K562 treated with DMSO at 1 percent for 48 hours (cell line): ENCODE data around the gene LUM. TPM values are rescaled to one million over a fixed set of nuclear protein-coding genes. Genes with fewer than 3 reads are reported as not detected.

Experiments
- total RNA-seq: library from RNA; unstranded; fragments of 300-600 nt; gene quantifications from 2 replicates; pipeline ENCODE4 v1.2.3, GENCODE V29; 2022; ENCODE audit warnings: low replicate concordance; ENCODE audit errors: extremely low read depth

The LUM gene
- not detected in 2 replicates for total RNA-seq

GRCh38 chr12:91111366-91112325, at the start of gene LUM:
LUM (minus strand) TSS chr12:91111494; CDS start chr12:91108979, 2,515 bp downstream.

GRCh38 chr12:91057368-91058165, 53.7 kb downstream of the LUM start, which contains the start of gene KERA:
KERA (minus strand) TSS chr12:91058024; CDS start chr12:91056281, 1,743 bp downstream.

Other genes starting within 250 kb of the LUM start
- gene CCER1, start 156.3 kb downstream of the LUM start, total RNA-seq = not detected in 2 replicates
- gene EPYC, start 106.5 kb downstream of the LUM start, total RNA-seq = not detected in 2 replicates
- gene KERA, start 53.5 kb downstream of the LUM start, total RNA-seq = not detected in 2 replicates
- not detected in 2 replicates for gene DCN, start 71.3 kb upstream of the LUM start, total RNA-seq